GM12878 (cell line): ENCODE results near the gene ART4. TPM values are rescaled to one million over a fixed set of nuclear protein-coding genes. Genes with fewer than 3 reads are reported as not detected.

ENCODE experiments used
- ATAC-seq: fragments of 200-7000 bp; cut with Tn5 transposase; 3 replicates; pipeline ENCODE4 v1.9.1; 2020; ENCODE audit warnings: mild to moderate bottlenecking, moderate library complexity
- BruUV-seq: library from RNA; stranded (reverse); fragments of 400-500 nt; replicated peaks from 2 replicates; lab custom pipeline; 2021; lab: Mats Ljungman, UMichigan
- CTCF ChIA-PET: fragments of 300-600 bp; sonication (Branson Sonifier 250); formaldehyde crosslinking; extraction: SDS; loops from one replicate; lab custom pipeline; 2021; ENCODE audit warnings: inconsistent platforms; lab: Yijun Ruan, JAX
- POLR2A ChIA-PET: fragments of 350-600 bp; formaldehyde crosslinking; extraction: SDS; loops from one replicate; lab custom pipeline; 2021; ENCODE audit warnings: inconsistent platforms; lab: Charles Lee
- RAD21 ChIA-PET: fragments of 300-600 bp; sonication (Branson Sonifier 250); formaldehyde crosslinking; loops from one replicate; lab custom pipeline; 2023; ENCODE audit warnings: antibody characterized with exemption; ENCODE audit not compliant: unreplicated experiment; lab: Charles Lee
- SMC1A ChIA-PET: fragments of 300-600 bp; sonication (Branson Sonifier 250); formaldehyde crosslinking; loops from one replicate; lab custom pipeline; 2023; ENCODE audit not compliant: unreplicated experiment, uncharacterized antibody; lab: Charles Lee
- DNase-seq: peaks from one replicate; pipeline ENCODE4 v3.0.0-alpha.2; 2011; ENCODE audit warnings: low read depth, low spot score
- FAIRE-seq: peaks from 3 replicates; lab custom pipeline; 2011; peaks lifted over from hg19 to GRCh38; lab: Jason Lieb, UNC
- H2AFZ ChIP-seq: 2 replicates; pipeline ENCODE4 v1.6.0; 2011; ENCODE audit warnings: low read depth, low read length, control low read depth; ENCODE audit not compliant: control insufficient read depth
- H3K27ac ChIP-seq: 2 replicates; pipeline ENCODE4 v1.5.1; 2011; ENCODE audit warnings: control low read depth; ENCODE audit not compliant: control insufficient read depth, insufficient read depth
- H3K27me3 ChIP-seq, 2 experiments: replicated peaks in 1 of 2; 2 replicates each; pipeline versions ENCODE4 v1.6.0 to v1.6.1; 2011; ENCODE audit warnings: low read length in 1 of 2; ENCODE audit not compliant: control insufficient read depth in 2 of 2, insufficient read depth in 2 of 2
- H3K36me3 ChIP-seq, 2 experiments: 2 replicates each; pipeline ENCODE4 v1.5.1; 2011; ENCODE audit warnings: low read length in 1 of 2; ENCODE audit not compliant: control insufficient read depth in 2 of 2, insufficient read depth in 2 of 2
- H3K4me1 ChIP-seq: 2 replicates; pipeline ENCODE4 v1.6.1; 2011; ENCODE audit warnings: mild to moderate bottlenecking, low read length, moderate library complexity, mixed read lengths; ENCODE audit not compliant: control insufficient read depth, insufficient read depth
- H3K4me2 ChIP-seq: 2 replicates; pipeline ENCODE4 v1.6.0; 2011; ENCODE audit warnings: control low read depth; ENCODE audit not compliant: control insufficient read depth, insufficient read depth
- H3K4me3 ChIP-seq: fragments of 200-600 bp; sonication (generic); 2 replicates; pipeline ENCODE4 v1.5.1; 2016
- H3K79me2 ChIP-seq: 2 replicates; pipeline ENCODE4 v1.6.0; 2011; ENCODE audit warnings: low read length; ENCODE audit not compliant: control insufficient read depth, insufficient read depth
- H3K9ac ChIP-seq: 2 replicates; pipeline ENCODE4 v1.8.0; 2011; ENCODE audit warnings: low read length, control low read depth, mixed read lengths; ENCODE audit not compliant: control insufficient read depth, insufficient read depth
- H3K9me3 ChIP-seq: replicated peaks from 3 replicates; pipeline ENCODE4 v1.5.1; 2011; ENCODE audit warnings: mild to moderate bottlenecking, low read length; ENCODE audit not compliant: control insufficient read depth, insufficient read depth
- H4K20me1 ChIP-seq: 2 replicates; pipeline ENCODE4 v1.6.0; 2011; ENCODE audit not compliant: control insufficient read depth, insufficient read depth
- DPF2 ChIP-seq: fragments of 450-650 bp; IDR thresholded peaks from 2 replicates; pipeline ENCODE4 v1.6.1; 2017; ENCODE audit warnings: mild to moderate bottlenecking
- NFYB ChIP-seq: IDR thresholded peaks from 2 replicates; pipeline ENCODE4 v1.6.1; 2011; ENCODE audit warnings: low read depth, mild to moderate bottlenecking, low read length, improper control_type of control experiment, moderate library complexity; ENCODE audit not compliant: insufficient read depth
- POLR2AphosphoS2 ChIP-seq: IDR thresholded peaks from 2 replicates; pipeline ENCODE4 v1.6.1; 2011; ENCODE audit warnings: low read depth, mild to moderate bottlenecking, low read length, improper control_type of control experiment, moderate library complexity
- SIN3A ChIP-seq: IDR thresholded peaks from 2 replicates; pipeline ENCODE4 v1.6.1; 2012; ENCODE audit warnings: low read depth, low read length, improper control_type of control experiment
- ZNF217 ChIP-seq: fragments of 450-650 bp; IDR thresholded peaks from 2 replicates; pipeline ENCODE4 v1.6.1; 2017; ENCODE audit warnings: antibody characterized with exemption, mild to moderate bottlenecking
- WGBS: methylation state at CpG from one replicate; pipeline ENCODE4 v1.1.6; 2016; ENCODE audit warnings: low lambda C conversion rate; ENCODE audit not compliant: insufficient replicate concordance, insufficient coverage; ENCODE audit errors: missing lambda C conversion rate; 5-methylcytosine and 5-hydroxymethylcytosine counted together
- in situ Hi-C: fragments of 300-500 bp; cut with MboI; formaldehyde crosslinking; loops from 9 replicates; pipeline ENCODE4 v1.14.3; 2018; ENCODE audit warnings: mixed read lengths
- intact Hi-C: fragments of 100-400 bp; cut with micrococcal nuclease; formaldehyde crosslinking; loops from one replicate; pipeline ENCODE4 v1.14.2; 2022; ENCODE audit not compliant: unreplicated experiment
- polyA plus RNA-seq, 11 experiments: library from polyadenylated mRNA; depleted of rRNA in 4 of 11; unstranded in 6 of 11; stranded (reverse) in 5 of 11; fragments of >200 nt; fragmentation: Nextera tagmentation in 4 of 11; fragmentation: Illumina TruSeq in 1 of 11; extraction: Ambion mirVana in 4 of 11; extraction: Trizol in 1 of 11; gene quantifications; 1 replicate in 1 of 11; 2 replicates in 10 of 11; pipeline versions ENCODE4 v1.2.1 to v1.2.3, GENCODE V29; 2011 to 2016; ENCODE audit warnings: inconsistent platforms in 2 of 11, missing spikeins in 2 of 11, low read depth in 1 of 11
- total RNA-seq, 4 experiments: library from RNA; depleted of rRNA in 3 of 4; stranded (reverse); fragments of >200 nt in 3 of 4; fragmentation: Illumina TruSeq in 1 of 4; extraction: Trizol in 1 of 4; gene quantifications; 2 replicates each; pipeline versions ENCODE4 v1.2.1 to v1.2.3, GENCODE V29; 2013 to 2021

Gene ART4
- total and polyA plus RNA-seq, 10 of the 15 experiments (the other 5 are each of a cell fraction or from before 2014, with no cell fraction given) = 0.02 TPM; not detected in 9

DNA sequence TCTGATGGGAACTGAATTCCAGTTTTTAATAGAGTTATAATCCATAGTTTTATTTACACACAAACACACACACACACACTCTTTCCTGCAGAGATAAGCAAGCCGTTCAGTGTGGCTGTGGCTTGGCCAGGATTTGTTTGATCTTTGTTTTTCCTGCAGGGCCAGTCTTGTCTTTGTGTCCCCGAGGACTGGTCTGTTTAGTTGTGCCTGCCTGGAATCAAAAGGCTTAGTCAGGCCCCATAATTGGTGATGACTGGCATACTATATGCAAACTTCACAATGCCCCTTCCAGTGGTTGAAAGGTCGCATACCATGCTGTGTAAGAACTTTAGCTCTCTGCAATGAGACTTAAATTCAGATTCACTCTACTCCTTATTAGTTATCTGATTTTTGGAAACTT is 66.1 kb downstream of the ART4 start:
- no TSS peak for BruUV-seq
- H4K20me1 ChIP-seq = no peaks in the 10 kb centered on the region
- FAIRE-seq (no peak), DNase-seq (no peak), ATAC-seq (no peak)
- H3K4me1 ChIP-seq = peaks cover 5% of the 10 kb centered on the region
- no peak overlapping the region for H2AFZ ChIP-seq
- ChIA-PET SMC1A (interaction anchor here (0.7 to 4.4 kb wide), 7 partner anchors 16 to 219 kb away, joined by 3 to 29 read pairs (median 4); no protein-coding TSS in a partner anchor), RAD21 (interaction anchor here (0.9 to 9.5 kb wide), 5 partner anchors 25 to 219 kb away, joined by 3 to 89 read pairs (median 4); partner anchors contain the start of genes C12orf60 and WBP11), CTCF (interaction anchor here (1.0 to 1.8 kb wide), 7 partner anchors 17 to 219 kb away, joined by 3 to 5 read pairs (median 3); no protein-coding TSS in a partner anchor), POLR2A (no interaction called here)
- in situ Hi-C loops (loop anchor here (10.0 to 25.0 kb wide), 3 partner anchors 178 to 1965 kb away; partner anchors contain the start of genes DDX47 and STRAP), intact Hi-C loops (no loop called here)
- no peak overlapping the region for H3K9ac ChIP-seq
- no peak overlapping the region for H3K4me2 ChIP-seq
- no peaks in the 10 kb centered on the region for H3K9me3 ChIP-seq
- no peak overlapping the region for H3K4me3 ChIP-seq
- 94% methylated on average over 3 of the region's 3 CpGs for WGBS
- no peak overlapping the region for H3K27ac ChIP-seq
- no peaks in the 10 kb centered on the region for H3K27me3 ChIP-seq
- no peaks in the 10 kb centered on the region for H3K36me3 ChIP-seq
- TF ChIP-seq SIN3A (no peak), NFYB (no peak), POLR2AphosphoS2 (no peak), ZNF217 (no peak), DPF2 (no peak)
- H3K79me2 ChIP-seq = peaks cover 15% of the 10 kb centered on the region
